Keratinocyte (primary cell): Measurements from ENCODE around the gene TMBIM4. TPM values are rescaled to one million over a fixed set of nuclear protein-coding genes. Genes with fewer than 3 reads are reported as not detected.

ENCODE experiments used
- DNase-seq: peaks from one replicate; pipeline ENCODE4 v3.0.0-alpha.2; 2011; ENCODE audit warnings: low read depth, missing footprints, low spot score
- FAIRE-seq: peaks from 2 replicates; lab custom pipeline; 2011; peaks lifted over from hg19 to GRCh38; lab: Jason Lieb, UNC
- H2AFZ ChIP-seq: 2 replicates; pipeline ENCODE4 v1.6.0; 2012; ENCODE audit warnings: low read length, control low read depth, inconsistent platforms; ENCODE audit not compliant: control insufficient read depth
- H3K27ac ChIP-seq: 2 replicates; pipeline ENCODE4 v1.5.1; 2011; ENCODE audit warnings: low read length; ENCODE audit not compliant: control insufficient read depth, insufficient read depth
- H3K27me3 ChIP-seq: 3 replicates; pipeline ENCODE4 v1.6.0; 2011; ENCODE audit warnings: low read length; ENCODE audit not compliant: control insufficient read depth, insufficient read depth; ENCODE audit errors: extremely low read depth
- H3K36me3 ChIP-seq, 2 experiments: 2 replicates in 1 of 2; 3 replicates in 1 of 2; pipeline ENCODE4 v1.5.1; 2011; ENCODE audit warnings: low read length in 2 of 2, mild to moderate bottlenecking in 1 of 2; ENCODE audit not compliant: control insufficient read depth in 2 of 2, insufficient read depth in 2 of 2; ENCODE audit errors: extremely low read depth in 1 of 2
- H3K4me1 ChIP-seq: 3 replicates; pipeline ENCODE4 v1.5.1; 2011; ENCODE audit warnings: low read length; ENCODE audit not compliant: control insufficient read depth, insufficient read depth; ENCODE audit errors: extremely low read depth
- H3K4me2 ChIP-seq: 3 replicates; pipeline ENCODE4 v1.6.0; 2011; ENCODE audit warnings: low read depth, low read length; ENCODE audit not compliant: control insufficient read depth, insufficient read depth; ENCODE audit errors: extremely low read depth
- H3K4me3 ChIP-seq, 3 experiments: fragments of 200-600 bp in 1 of 3; sonication (generic) in 1 of 3; 2 replicates in 2 of 3; 3 replicates in 1 of 3; pipeline ENCODE4 v1.5.1; 2011 to 2016; ENCODE audit warnings: low read length in 3 of 3, mild to moderate bottlenecking in 3 of 3, control low read depth in 2 of 3, inconsistent platforms in 1 of 3, low read depth in 1 of 3, mixed read lengths in 1 of 3, mixed run types in 1 of 3, moderate library complexity in 1 of 3; ENCODE audit not compliant: control insufficient read depth in 2 of 3, insufficient read depth in 2 of 3; ENCODE audit errors: extremely low read depth in 1 of 3
- H3K79me2 ChIP-seq: 2 replicates; pipeline ENCODE4 v1.6.0; 2012; ENCODE audit warnings: low read length; ENCODE audit not compliant: control insufficient read depth, insufficient read depth
- H3K9ac ChIP-seq: 3 replicates; pipeline ENCODE4 v1.6.0; 2011; ENCODE audit warnings: low read length; ENCODE audit not compliant: control insufficient read depth, insufficient read depth; ENCODE audit errors: extremely low read depth
- H3K9me1 ChIP-seq: 3 replicates; pipeline ENCODE4 v1.6.0; 2011; ENCODE audit warnings: low read length; ENCODE audit not compliant: control insufficient read depth, insufficient read depth; ENCODE audit errors: extremely low read depth
- H3K9me3 ChIP-seq: 2 replicates; pipeline ENCODE4 v1.5.1; 2012; ENCODE audit warnings: low read depth, low read length; ENCODE audit not compliant: control insufficient read depth
- H4K20me1 ChIP-seq: 3 replicates; pipeline ENCODE4 v1.6.0; 2011; ENCODE audit warnings: low read length; ENCODE audit not compliant: control insufficient read depth, insufficient read depth; ENCODE audit errors: extremely low read depth
- EZH2 ChIP-seq: IDR thresholded peaks from one replicate; pipeline ENCODE4 v1.6.1; 2012; ENCODE audit warnings: inconsistent platforms, mild to moderate bottlenecking, low read length, moderate library complexity
- dilution Hi-C: fragments of 300-500 bp; cut with MboI; formaldehyde crosslinking; loops from one replicate; pipeline ENCODE4 v1.7.0; 2020; ENCODE audit warnings: low sequenced_read_pairs; ENCODE audit not compliant: extremely low pct_ligation_motif_present
- polyA plus RNA-seq, 5 experiments: library from polyadenylated mRNA; depleted of rRNA in 3 of 5; stranded (reverse) in 3 of 5; stranded (forward) in 1 of 5; unstranded in 1 of 5; fragments of >200 nt; gene quantifications; 1 replicate in 1 of 5; 2 replicates in 3 of 5; 3 replicates in 1 of 5; pipeline versions ENCODE4 v1.2.1 to v1.2.3, GENCODE V29; 2011 to 2012; ENCODE audit warnings: missing spikeins in 2 of 5, low read depth in 1 of 5, low replicate concordance in 1 of 5
- TF ChIP-seq, protein P1 (sequence below), 3 experiments: IDR thresholded peaks in 1 of 3; conservative IDR thresholded peaks in 1 of 3; optimal IDR thresholded peaks in 1 of 3; 2 replicates in 2 of 3; 3 replicates in 1 of 3; pipeline versions ENCODE3 to v1.5.1; 2011; ENCODE audit warnings: low read length in 3 of 3, mild to moderate bottlenecking in 3 of 3, moderate library complexity in 2 of 3, control low read depth in 1 of 3, inconsistent platforms in 1 of 3; ENCODE audit not compliant: insufficient read depth in 2 of 3; ENCODE audit errors: extremely low read depth in 1 of 3

TMBIM4 gene
- polyA plus RNA-seq, 1 donor (not counting 4 experiments of a cell fraction or from before 2014, with no cell fraction given): 111 TPM

DNA sequence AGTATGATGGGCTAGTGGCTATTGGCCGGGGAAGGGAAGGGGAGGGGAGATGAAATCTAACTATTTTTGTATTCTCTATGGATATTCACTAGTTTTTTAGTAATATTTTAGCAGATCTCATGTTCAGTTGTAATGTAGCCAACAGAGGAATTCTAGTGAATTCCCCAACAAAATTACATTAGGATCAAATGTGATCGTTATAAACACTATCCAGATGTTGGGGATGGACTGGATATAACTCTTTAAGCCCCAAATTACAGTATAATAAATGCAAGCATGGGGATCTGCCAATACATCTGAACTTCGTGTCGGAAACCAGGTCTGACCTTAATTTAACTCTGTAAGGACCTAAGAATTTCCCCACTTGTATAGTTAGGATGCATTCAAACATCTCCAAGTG is 60.7 kb downstream of the TMBIM4 start:
- Histone ChIP-seq H3K4me1 (peaks cover 5% of the 10 kb centered on the region), H3K4me2 (no peak overlapping the region), H4K20me1 (no peaks in the 10 kb centered on the region), H3K9ac (no peak overlapping the region), H3K27me3 (no peaks in the 10 kb centered on the region), H3K36me3 (no peaks in the 10 kb centered on the region), H3K4me3 (no peak overlapping the region), H3K27ac (no peak overlapping the region), H2AFZ (no peak overlapping the region), H3K79me2 (no peaks in the 10 kb centered on the region), H3K9me3 (no peaks in the 10 kb centered on the region), H3K9me1 (no peaks in the 10 kb centered on the region)
- dilution Hi-C loops: no loop called here
- no peak for TF ChIP-seq EZH2
- TF ChIP-seq, protein P1, sequence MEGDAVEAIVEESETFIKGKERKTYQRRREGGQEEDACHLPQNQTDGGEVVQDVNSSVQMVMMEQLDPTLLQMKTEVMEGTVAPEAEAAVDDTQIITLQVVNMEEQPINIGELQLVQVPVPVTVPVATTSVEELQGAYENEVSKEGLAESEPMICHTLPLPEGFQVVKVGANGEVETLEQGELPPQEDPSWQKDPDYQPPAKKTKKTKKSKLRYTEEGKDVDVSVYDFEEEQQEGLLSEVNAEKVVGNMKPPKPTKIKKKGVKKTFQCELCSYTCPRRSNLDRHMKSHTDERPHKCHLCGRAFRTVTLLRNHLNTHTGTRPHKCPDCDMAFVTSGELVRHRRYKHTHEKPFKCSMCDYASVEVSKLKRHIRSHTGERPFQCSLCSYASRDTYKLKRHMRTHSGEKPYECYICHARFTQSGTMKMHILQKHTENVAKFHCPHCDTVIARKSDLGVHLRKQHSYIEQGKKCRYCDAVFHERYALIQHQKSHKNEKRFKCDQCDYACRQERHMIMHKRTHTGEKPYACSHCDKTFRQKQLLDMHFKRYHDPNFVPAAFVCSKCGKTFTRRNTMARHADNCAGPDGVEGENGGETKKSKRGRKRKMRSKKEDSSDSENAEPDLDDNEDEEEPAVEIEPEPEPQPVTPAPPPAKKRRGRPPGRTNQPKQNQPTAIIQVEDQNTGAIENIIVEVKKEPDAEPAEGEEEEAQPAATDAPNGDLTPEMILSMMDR (optimal IDR thresholded peaks at IDR 0.05 in 1 of 3, IDR thresholded peaks at IDR 0.05 in 1 of 3, conservative IDR thresholded peaks at IDR 0.05 in 1 of 3; ENCODE audit: extremely low read depth in 1 of 3, insufficient read depth in 2 of 3, low read length in 3 of 3): no peak
- no peak for DNase-seq
- no peak for FAIRE-seq

DNA sequence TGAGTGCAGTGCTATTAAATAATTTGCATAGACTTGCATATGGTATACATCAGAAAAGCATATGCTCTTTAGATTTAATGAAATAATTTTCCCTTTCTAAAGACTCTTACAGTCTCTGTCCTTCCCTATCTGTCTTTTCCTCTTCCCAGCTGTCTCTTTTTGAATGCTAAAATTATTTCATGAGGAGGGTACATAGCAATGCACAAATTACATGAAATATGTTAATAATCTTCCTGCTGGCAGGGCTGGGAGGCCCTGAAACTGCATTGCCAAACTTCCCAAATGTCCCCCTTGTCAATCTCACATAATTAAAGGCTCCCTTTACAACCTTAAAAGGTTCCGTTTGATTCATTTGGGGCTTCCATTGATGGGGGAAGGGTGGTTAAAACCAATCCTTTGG is 61.4 kb downstream of the TMBIM4 start:
- H3K27me3 ChIP-seq: no peaks in the 10 kb centered on the region
- no peaks in the 10 kb centered on the region for H3K79me2 ChIP-seq
- no peak overlapping the region for H3K4me3 ChIP-seq
- no peak overlapping the region for H2AFZ ChIP-seq
- H3K9me3 ChIP-seq: no peaks in the 10 kb centered on the region
- H3K4me2 ChIP-seq: no peak overlapping the region
- no peak overlapping the region for H3K9ac ChIP-seq
- no peak overlapping the region for H3K27ac ChIP-seq
- no peak for TF ChIP-seq EZH2
- TF ChIP-seq, protein P1 (optimal IDR thresholded peaks at IDR 0.05 in 1 of 3, IDR thresholded peaks at IDR 0.05 in 1 of 3, conservative IDR thresholded peaks at IDR 0.05 in 1 of 3; ENCODE audit: extremely low read depth in 1 of 3, insufficient read depth in 2 of 3, low read length in 3 of 3): no peak
- no peaks in the 10 kb centered on the region for H4K20me1 ChIP-seq
- H3K36me3 ChIP-seq: no peaks in the 10 kb centered on the region
- H3K9me1 ChIP-seq: no peaks in the 10 kb centered on the region
- peaks cover 5% of the 10 kb centered on the region for H3K4me1 ChIP-seq
- dilution Hi-C loops: no loop called here
- FAIRE-seq (no peak), DNase-seq (no peak)
